Measurements from ENCODE around the gene CNOT11.
"Not testable (repeated sequence)": the region's sequence is repeated elsewhere in the genome, so short reads cannot be mapped to it uniquely, and the experiment has no call there.

Gene CNOT11

GRCh38 chr2:101252408-101253012 is at the start of gene CNOT11:
CNOT11 (plus strand) TSS chr2:101252886; CDS start chr2:101252965, 79 bp downstream.
- DNase-seq (ENCODE audit: low read depth) = peak; percentile 98

- no peak for DNase-seq (ENCODE audit: low read depth)
Observed at GRCh38 chr2:101204400-101205115, 48.1 kb upstream of the CNOT11 start.

- peak; percentile 15 for DNase-seq (ENCODE audit: low read depth)
Observed at GRCh38 chr2:101205521-101206479, 46.9 kb upstream of the CNOT11 start.

- DNase-seq (ENCODE audit: low read depth) = no peak
Observed at GRCh38 chr2:101208830-101209229, 43.9 kb upstream of the CNOT11 start.

GRCh38 chr2:101219246-101219645 is 33.4 kb upstream of the CNOT11 start:
- DNase-seq (ENCODE audit: low read depth) = no peak

- not testable (repeated sequence) for DNase-seq (ENCODE audit: low read depth)
Observed at GRCh38 chr2:101220091-101220490, 32.6 kb upstream of the CNOT11 start.

GRCh38 chr2:101223814-101224231 is 28.9 kb upstream of the CNOT11 start:
- DNase-seq (ENCODE audit: low read depth) = peak; percentile 9

GRCh38 chr2:101230541-101231001 is 22.1 kb upstream of the CNOT11 start:
- no peak for DNase-seq (ENCODE audit: low read depth)

GRCh38 chr2:101231240-101231639 is 21.4 kb upstream of the CNOT11 start:
- DNase-seq (ENCODE audit: low read depth) = no peak

- DNase-seq (ENCODE audit: low read depth) = no peak
Observed at GRCh38 chr2:101231937-101232730, 20.6 kb upstream of the CNOT11 start.

- DNase-seq (ENCODE audit: low read depth) = no peak
Observed at GRCh38 chr2:101232770-101233169, 19.9 kb upstream of the CNOT11 start.

GRCh38 chr2:101234169-101234938 is 18.3 kb upstream of the CNOT11 start:
- no peak for DNase-seq (ENCODE audit: low read depth)

- DNase-seq (ENCODE audit: low read depth) = not testable (repeated sequence)
Observed at GRCh38 chr2:101235956-101236355, 16.7 kb upstream of the CNOT11 start.

- not testable (repeated sequence) for DNase-seq (ENCODE audit: low read depth)
Observed at GRCh38 chr2:101237944-101238343, 14.7 kb upstream of the CNOT11 start.

- DNase-seq (ENCODE audit: low read depth) = no peak
Observed at GRCh38 chr2:101238930-101239759, 13.5 kb upstream of the CNOT11 start.

GRCh38 chr2:101239760-101240118 is 12.9 kb upstream of the CNOT11 start:
- DNase-seq (ENCODE audit: low read depth) = not testable (repeated sequence)

- not testable (repeated sequence) for DNase-seq (ENCODE audit: low read depth)
Observed at GRCh38 chr2:101240694-101241093, 12.0 kb upstream of the CNOT11 start.

GRCh38 chr2:101241158-101241557 is 11.5 kb upstream of the CNOT11 start:
- DNase-seq (ENCODE audit: low read depth) = no peak

- not testable (repeated sequence) for DNase-seq (ENCODE audit: low read depth)
Observed at GRCh38 chr2:101244373-101244772, 8.3 kb upstream of the CNOT11 start.

GRCh38 chr2:101244899-101245298 is 7.8 kb upstream of the CNOT11 start:
- DNase-seq (ENCODE audit: low read depth) = not testable (repeated sequence)
